GM18511 (cell line): Measurements from ENCODE around the gene GIGYF2.
A peak's percentile ranks its signal among the peaks of the same experiment; 100 is the strongest.

Source experiments
- ATAC-seq: cut with Tn5 transposase; IDR thresholded peaks from one replicate; pipeline ENCODE4 v1.9.1; 2021; ENCODE audit warnings: mild to moderate bottlenecking, moderate library complexity; ENCODE audit not compliant: unreplicated experiment

GIGYF2 gene

GRCh38 chr2:232748038-232748437 lies 50.9 kb downstream of the GIGYF2 start:
- ATAC-seq, result no peak

GRCh38 chr2:232749331-232749730 lies 52.2 kb downstream of the GIGYF2 start:
- ATAC-seq, result no peak

- ATAC-seq, result no peak
These were observed 53.1 kb downstream of the GIGYF2 start for GRCh38 chr2:232750135-232750671.

GRCh38 chr2:232757905-232758304 lies 60.8 kb downstream of the GIGYF2 start:
- no peak for ATAC-seq

- ATAC-seq, result no peak
These were observed 64.3 kb downstream of the GIGYF2 start for GRCh38 chr2:232761301-232761907.

- ATAC-seq, result no peak
These were observed 70.7 kb downstream of the GIGYF2 start for GRCh38 chr2:232767866-232768265.

- no peak for ATAC-seq
These were observed 73.1 kb downstream of the GIGYF2 start for GRCh38 chr2:232770207-232770606.

GRCh38 chr2:232771870-232772269 lies 74.7 kb downstream of the GIGYF2 start:
- no peak for ATAC-seq

- no peak for ATAC-seq
These were observed 75.4 kb downstream of the GIGYF2 start for GRCh38 chr2:232772531-232772930.

- ATAC-seq, result no peak
These were observed 76.7 kb downstream of the GIGYF2 start for GRCh38 chr2:232773815-232774214.

GRCh38 chr2:232776435-232776834 lies 79.3 kb downstream of the GIGYF2 start, which contains the start of gene KCNJ13:
TSS of gene KCNJ13 (minus strand) at chr2:232776565. CDS start at chr2:232771362, 5,203 bp downstream.
- no peak for ATAC-seq

- ATAC-seq, result no peak
These were observed 80.1 kb downstream of the GIGYF2 start for GRCh38 chr2:232777276-232777675.

- no peak for ATAC-seq
These were observed 82.3 kb downstream of the GIGYF2 start for GRCh38 chr2:232779465-232779864.

- ATAC-seq, result no peak
These were observed 82.8 kb downstream of the GIGYF2 start for GRCh38 chr2:232779934-232780333.

- peak; percentile 96 for ATAC-seq
These were observed 84.6 kb downstream of the GIGYF2 start for GRCh38 chr2:232781765-232782164.

- no peak for ATAC-seq
These were observed 86.1 kb downstream of the GIGYF2 start for GRCh38 chr2:232783278-232783677.

GRCh38 chr2:232787806-232788205 lies 90.7 kb downstream of the GIGYF2 start:
- ATAC-seq, result no peak

GRCh38 chr2:232789082-232789481 lies 92.0 kb downstream of the GIGYF2 start:
- ATAC-seq, result no peak

- ATAC-seq, result no peak
These were observed 94.4 kb downstream of the GIGYF2 start for GRCh38 chr2:232791518-232791917.

- no peak for ATAC-seq
These were observed 96.1 kb downstream of the GIGYF2 start for GRCh38 chr2:232793271-232793670.

GRCh38 chr2:232794981-232795380 lies 97.8 kb downstream of the GIGYF2 start:
- ATAC-seq, result no peak

- ATAC-seq, result no peak
These were observed 98.8 kb downstream of the GIGYF2 start for GRCh38 chr2:232795920-232796319.

GRCh38 chr2:232798187-232798586 lies 101.1 kb downstream of the GIGYF2 start:
- ATAC-seq, result no peak
